MCF 10A (cell line): Measurements from ENCODE around the gene STK38. TPM values are rescaled to one million over a fixed set of nuclear protein-coding genes. Genes with fewer than 3 reads are reported as not detected.

Experiments
- BruUV-seq: library from RNA; stranded (reverse); fragments of 400-500 nt; replicated peaks from 2 replicates; lab custom pipeline; 2021; lab: Mats Ljungman, UMichigan
- CTCF ChIA-PET: fragments of 300-600 bp; sonication (Branson Sonifier 250); formaldehyde crosslinking; extraction: SDS; loops from one replicate; lab custom pipeline; 2021; ENCODE audit warnings: antibody characterized with exemption, inconsistent platforms; lab: Yijun Ruan, JAX
- POLR2A ChIA-PET: fragments of 300-600, 350-650 bp; sonication (Branson Sonifier 250); formaldehyde crosslinking; extraction: SDS; loops from one replicate; lab custom pipeline; 2020; ENCODE audit warnings: antibody characterized with exemption, inconsistent platforms; lab: Yijun Ruan, JAX
- DNase-seq: peaks from one replicate; pipeline ENCODE4 v3.0.0-alpha.2; 2018; ENCODE audit not compliant: unreplicated experiment
- H3K27ac Mint-ChIP-seq: one replicate; pipeline ENCODE4 v1.8.0; 2022; ENCODE audit warnings: mild to moderate bottlenecking, low read depth, mixed read lengths; ENCODE audit not compliant: unreplicated experiment
- H3K27me3 Mint-ChIP-seq: one replicate; pipeline ENCODE4 v1.8.0; 2022; ENCODE audit warnings: mixed read lengths; ENCODE audit not compliant: insufficient read depth, unreplicated experiment
- H3K36me3 Mint-ChIP-seq: one replicate; pipeline ENCODE4 v1.8.0; 2022; ENCODE audit warnings: mild to moderate bottlenecking, moderate library complexity, mixed read lengths; ENCODE audit not compliant: insufficient read depth, unreplicated experiment
- H3K4me1 Mint-ChIP-seq: one replicate; pipeline ENCODE4 v1.8.0; 2022; ENCODE audit warnings: mixed read lengths; ENCODE audit not compliant: insufficient read depth, unreplicated experiment
- H3K4me3 Mint-ChIP-seq: one replicate; pipeline ENCODE4 v1.8.0; 2022; ENCODE audit warnings: mild to moderate bottlenecking, moderate library complexity, mixed read lengths; ENCODE audit not compliant: unreplicated experiment
- H3K9me3 Mint-ChIP-seq: one replicate; pipeline ENCODE4 v1.8.0; 2022; ENCODE audit warnings: mixed read lengths; ENCODE audit not compliant: unreplicated experiment
- intact Hi-C: fragments of 100-400 bp; cut with micrococcal nuclease; formaldehyde crosslinking; loops from 2 replicates; pipeline ENCODE4 v1.14.1; 2022
- total RNA-seq: library from RNA; stranded (reverse); gene quantifications from 2 replicates; pipeline ENCODE4 v1.2.3, GENCODE V29; 2022
- TF ChIP-seq, protein P1 (sequence below): fragments of 200-600 bp; IDR thresholded peaks from one replicate; pipeline ENCODE4 v1.8.0; 2022; ENCODE audit warnings: antibody characterized with exemption, mild to moderate bottlenecking; ENCODE audit not compliant: unreplicated experiment

Gene STK38
- total RNA-seq, 1 experiment from 2014 or later: 16.8 TPM

DNA sequence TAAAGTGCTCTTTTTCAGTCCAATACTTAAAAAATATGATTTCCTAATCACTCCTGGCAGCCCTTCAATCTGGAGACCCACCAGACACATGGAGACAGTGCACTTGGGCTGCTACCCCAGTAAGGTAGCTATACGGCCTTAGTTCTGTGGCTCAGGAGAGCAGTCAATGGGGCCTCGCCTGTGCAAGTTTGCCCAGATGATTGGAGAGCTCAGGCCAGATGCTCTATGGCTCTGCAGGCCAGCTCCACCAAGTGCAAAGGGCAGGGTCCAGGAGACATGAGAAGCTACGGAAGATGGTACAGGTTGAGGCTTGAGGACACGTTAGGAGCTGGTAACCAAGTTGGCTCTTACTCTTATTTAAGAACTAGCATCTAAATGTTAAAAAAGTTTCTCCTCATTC, 30.7 kb downstream of the STK38 start:
- Mint-ChIP-seq H3K4me3 (no peak overlapping the region), H3K27me3 (no peaks in the 10 kb centered on the region), H3K4me1 (no peaks in the 10 kb centered on the region), H3K36me3 (peaks cover 26% of the 10 kb centered on the region), H3K9me3 (no peaks in the 10 kb centered on the region), H3K27ac (no peak overlapping the region)
- TF ChIP-seq, protein P1, sequence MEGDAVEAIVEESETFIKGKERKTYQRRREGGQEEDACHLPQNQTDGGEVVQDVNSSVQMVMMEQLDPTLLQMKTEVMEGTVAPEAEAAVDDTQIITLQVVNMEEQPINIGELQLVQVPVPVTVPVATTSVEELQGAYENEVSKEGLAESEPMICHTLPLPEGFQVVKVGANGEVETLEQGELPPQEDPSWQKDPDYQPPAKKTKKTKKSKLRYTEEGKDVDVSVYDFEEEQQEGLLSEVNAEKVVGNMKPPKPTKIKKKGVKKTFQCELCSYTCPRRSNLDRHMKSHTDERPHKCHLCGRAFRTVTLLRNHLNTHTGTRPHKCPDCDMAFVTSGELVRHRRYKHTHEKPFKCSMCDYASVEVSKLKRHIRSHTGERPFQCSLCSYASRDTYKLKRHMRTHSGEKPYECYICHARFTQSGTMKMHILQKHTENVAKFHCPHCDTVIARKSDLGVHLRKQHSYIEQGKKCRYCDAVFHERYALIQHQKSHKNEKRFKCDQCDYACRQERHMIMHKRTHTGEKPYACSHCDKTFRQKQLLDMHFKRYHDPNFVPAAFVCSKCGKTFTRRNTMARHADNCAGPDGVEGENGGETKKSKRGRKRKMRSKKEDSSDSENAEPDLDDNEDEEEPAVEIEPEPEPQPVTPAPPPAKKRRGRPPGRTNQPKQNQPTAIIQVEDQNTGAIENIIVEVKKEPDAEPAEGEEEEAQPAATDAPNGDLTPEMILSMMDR: no peak
- POLR2A ChIA-PET: interaction anchor here (1.1 to 1.6 kb wide), 2 partner anchors 30 to 80 kb away, joined by 4 to 5 read pairs; no protein-coding TSS in a partner anchor
- BruUV-seq: no TSS peak
- intact Hi-C loops: no loop called here
- no peak for DNase-seq
- CTCF ChIA-PET: interaction anchor here (0.5 to 0.9 kb wide), 2 partner anchors 61 to 65 kb away, joined by 3 read pairs; no protein-coding TSS in a partner anchor

DNA sequence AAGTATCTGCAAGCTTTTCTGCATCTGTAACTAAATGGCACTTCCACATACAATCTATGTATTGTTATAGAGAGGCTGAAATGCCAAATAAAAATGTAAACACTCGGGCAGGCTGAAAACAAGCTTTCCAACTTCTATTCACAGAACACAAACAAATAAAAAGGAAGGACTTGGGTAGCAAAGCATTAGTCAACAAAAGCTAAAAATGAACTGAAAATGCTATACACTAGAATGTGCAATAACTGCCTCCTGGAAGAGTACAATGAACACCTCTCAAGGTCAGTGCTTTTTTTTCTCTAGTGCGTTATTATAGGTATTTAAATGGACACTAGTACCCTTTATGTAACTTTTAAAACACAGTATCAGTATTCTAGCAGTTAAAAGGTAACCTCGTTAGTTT, 31.4 kb downstream of the STK38 start:
- TF ChIP-seq, protein P1: no peak
- BruUV-seq: no TSS peak
- no peaks in the 10 kb centered on the region for H3K27me3 Mint-ChIP-seq
- no peaks in the 10 kb centered on the region for H3K4me1 Mint-ChIP-seq
- H3K36me3 Mint-ChIP-seq: peaks cover 30% of the 10 kb centered on the region
- no peak overlapping the region for H3K4me3 Mint-ChIP-seq
- no peaks in the 10 kb centered on the region for H3K9me3 Mint-ChIP-seq
- intact Hi-C loops: no loop called here
- ChIA-PET CTCF (interaction anchor here (0.6 to 1.0 kb wide), 3 partner anchors 9 to 66 kb away, joined by 3 to 4 read pairs (median 3); no protein-coding TSS in a partner anchor), POLR2A (interaction anchor here (0.6 to 1.1 kb wide), 4 partner anchors 12 to 139 kb away, joined by 3 to 5 read pairs (median 4); no protein-coding TSS in a partner anchor)
- no peak overlapping the region for H3K27ac Mint-ChIP-seq
- no peak for DNase-seq

DNA sequence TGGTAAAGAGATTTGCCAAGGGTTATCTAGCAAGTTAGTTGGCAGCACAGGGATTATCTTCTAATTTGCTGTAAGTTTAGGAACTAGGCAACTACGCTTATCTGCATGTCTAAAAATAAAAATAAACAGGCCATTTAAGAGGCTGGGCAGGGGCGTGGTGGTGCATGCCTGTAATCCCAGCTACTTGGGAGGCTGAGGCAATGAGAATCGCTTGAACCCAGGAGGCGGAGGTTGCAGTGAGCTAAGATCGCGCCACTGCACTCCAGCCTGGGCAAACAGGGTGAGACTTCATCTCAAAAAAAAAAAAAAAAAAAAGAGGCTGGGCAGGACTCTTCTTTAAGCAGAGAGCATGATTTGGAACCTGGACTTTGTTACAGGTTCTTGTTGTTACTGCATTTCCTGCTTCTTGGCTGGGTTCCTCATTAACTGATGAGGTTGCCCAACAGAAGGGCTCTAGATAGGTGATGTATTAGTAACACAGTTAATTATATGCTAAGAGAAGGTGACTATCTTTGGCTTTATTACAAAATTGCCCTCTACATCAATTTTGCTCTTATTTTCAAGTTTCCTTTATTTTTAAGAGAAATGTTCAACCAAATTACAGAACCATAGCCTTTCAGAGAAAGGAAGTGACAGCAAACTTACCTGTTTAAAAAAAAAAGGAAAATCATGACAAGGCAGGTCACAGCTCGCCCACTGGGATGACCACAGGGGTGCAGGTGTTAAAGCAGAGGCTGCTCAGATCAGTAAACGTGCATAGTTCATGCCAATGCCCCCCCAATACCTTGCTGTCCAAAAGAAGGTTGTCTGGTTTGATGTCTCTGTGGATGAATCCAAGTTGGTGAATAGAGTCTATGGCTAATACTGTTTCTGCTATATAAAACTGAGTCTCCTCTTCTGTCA, 32.5 kb downstream of the STK38 start:
- H3K4me1 Mint-ChIP-seq: no peaks in the 10 kb centered on the region
- CTCF ChIA-PET: interaction anchor here (0.6 to 1.0 kb wide), 2 partner anchors 8 to 18 kb away, joined by 3 to 4 read pairs; no protein-coding TSS in a partner anchor

More for the DNA sequence above, 32.5 kb downstream of the STK38 start:
- Mint-ChIP-seq H3K36me3 (peaks cover 39% of the 10 kb centered on the region), H3K9me3 (no peaks in the 10 kb centered on the region), H3K27me3 (no peaks in the 10 kb centered on the region), H3K27ac (no peak overlapping the region), H3K4me3 (no peak overlapping the region)
- intact Hi-C loops: no loop called here
- no TSS peak for BruUV-seq
- no peak for DNase-seq
- TF ChIP-seq, protein P1: no peak
- POLR2A ChIA-PET: interaction anchor here (0.6 to 0.9 kb wide), 3 partner anchors 13 to 138 kb away, joined by 3 to 5 read pairs (median 3); no protein-coding TSS in a partner anchor
